Measurements from ENCODE around the gene OPRD1.

The OPRD1 gene

GRCh38 chr1:28893403-28894102 lies 81.6 kb downstream of the OPRD1 start:
- in situ Hi-C loops (cut with HindIII; ENCODE audit: low pct_ligation_motif_present, low pct_unique_long_range_greater_than_20kb, low sequenced_read_pairs): no loop called here
- DNase-seq: peak; percentile 20

- no peak for DNase-seq
- in situ Hi-C loops (cut with HindIII; ENCODE audit: low pct_ligation_motif_present, low pct_unique_long_range_greater_than_20kb, low sequenced_read_pairs): no loop called here
These were observed 82.8 kb downstream of the OPRD1 start for GRCh38 chr1:28894785-28895184.

DNA sequence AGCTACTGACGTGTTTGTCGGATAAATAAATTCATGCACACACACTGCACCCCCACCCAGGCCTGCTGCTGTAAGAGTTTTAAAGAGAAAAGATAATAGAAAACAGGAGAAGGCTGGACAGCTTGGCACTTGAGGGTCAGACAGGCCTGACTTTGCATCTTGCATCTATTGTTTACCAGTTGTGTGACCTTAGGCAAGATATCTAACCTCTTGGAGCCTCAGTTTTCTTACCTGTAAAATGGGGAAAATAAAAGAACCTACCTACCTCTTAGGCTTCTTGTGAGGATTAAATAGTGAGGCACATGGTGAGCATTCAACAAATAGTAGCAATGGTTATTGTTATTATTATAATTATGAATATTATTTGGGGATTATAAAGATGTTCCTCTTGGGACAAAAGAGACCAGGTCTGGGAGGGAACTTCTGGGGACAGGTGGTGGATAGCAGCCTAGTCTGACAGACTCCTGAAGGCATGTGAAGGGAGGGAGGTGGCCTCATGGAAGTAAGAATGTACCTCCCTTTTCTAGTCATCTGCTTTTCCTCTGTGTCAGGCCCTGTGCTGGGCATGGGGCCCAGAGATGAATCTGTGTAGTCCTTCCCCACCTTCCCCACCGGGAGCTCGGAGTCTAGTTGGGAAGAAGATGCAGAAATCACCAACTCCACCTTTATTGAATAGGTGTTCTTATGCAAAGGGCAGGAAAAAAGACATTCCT lies 84.1 kb downstream of the OPRD1 start:
- in situ Hi-C loops (cut with HindIII; ENCODE audit: low pct_ligation_motif_present, low pct_unique_long_range_greater_than_20kb, low sequenced_read_pairs): no loop called here
- no peak for DNase-seq

- no peak for DNase-seq
- in situ Hi-C loops (cut with HindIII; ENCODE audit: low pct_ligation_motif_present, low pct_unique_long_range_greater_than_20kb, low sequenced_read_pairs): no loop called here
These were observed 84.6 kb downstream of the OPRD1 start for GRCh38 chr1:28896609-28896986.

DNA sequence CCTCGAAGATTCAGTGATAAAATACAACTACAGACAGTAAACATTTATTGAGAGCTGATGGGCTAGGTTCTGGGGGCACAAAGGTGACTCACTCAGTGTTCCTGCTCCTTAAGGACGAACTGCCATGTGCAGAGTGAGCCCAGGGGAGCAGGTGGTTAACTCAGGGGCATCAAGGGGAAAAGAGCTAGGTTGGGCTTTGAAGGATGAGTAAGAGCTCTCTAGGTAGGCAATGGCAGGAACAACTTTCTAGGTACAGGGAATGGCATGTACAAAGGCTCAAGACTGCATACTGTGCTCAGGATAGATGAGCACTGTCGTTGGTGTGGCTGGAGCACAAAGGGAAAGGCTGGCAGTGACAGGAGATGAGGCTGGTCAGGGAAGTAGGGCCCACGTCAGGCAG lies 85.8 kb downstream of the OPRD1 start:
- no peak for DNase-seq
- in situ Hi-C loops (cut with HindIII; ENCODE audit: low pct_ligation_motif_present, low pct_unique_long_range_greater_than_20kb, low sequenced_read_pairs): no loop called here

DNA sequence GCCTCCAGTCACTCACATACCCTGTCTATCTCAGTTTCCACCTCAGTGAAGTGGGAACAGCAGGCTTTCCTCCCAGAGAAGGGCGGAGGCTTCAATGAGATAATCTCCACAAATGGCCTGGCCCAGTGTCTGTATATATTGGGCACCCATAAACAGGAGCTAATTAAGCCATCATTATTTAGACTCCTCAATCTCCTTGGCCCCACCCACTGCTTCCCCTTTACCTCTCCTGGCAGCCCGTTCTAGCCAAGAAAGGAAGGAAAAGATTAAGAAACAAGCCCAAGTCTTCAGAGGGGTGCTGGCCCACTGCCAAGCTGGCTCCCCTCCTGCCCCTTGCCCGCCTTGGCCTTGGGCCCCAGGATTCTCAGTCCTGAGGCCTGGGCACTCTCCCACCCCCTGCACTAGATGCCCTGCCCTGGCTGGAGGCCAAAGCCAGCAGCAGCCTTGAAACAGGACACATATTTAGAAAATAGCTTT lies 86.5 kb downstream of the OPRD1 start:
- in situ Hi-C loops (cut with HindIII; ENCODE audit: low pct_ligation_motif_present, low pct_unique_long_range_greater_than_20kb, low sequenced_read_pairs): no loop called here
- DNase-seq: no peak

DNA sequence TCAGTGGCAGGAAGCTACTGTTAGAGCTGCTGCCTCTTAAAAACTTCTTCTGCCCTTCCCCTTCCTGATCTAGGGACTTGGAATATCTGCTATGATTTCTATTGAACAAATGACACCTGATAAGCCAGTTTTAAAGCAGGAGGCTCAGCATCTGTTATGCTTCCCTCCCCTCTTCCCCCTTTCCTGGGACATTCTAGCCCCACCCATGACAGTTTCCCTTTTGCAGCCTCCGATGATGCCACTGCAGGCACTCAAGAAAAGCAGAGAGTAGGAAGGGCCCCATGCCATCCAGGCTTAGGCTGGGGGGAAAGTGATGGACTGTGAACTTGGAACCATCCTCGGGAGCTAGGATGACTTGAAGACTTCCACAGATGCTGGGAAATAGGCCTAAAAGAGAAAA lies 87.3 kb downstream of the OPRD1 start:
- in situ Hi-C loops (cut with HindIII; ENCODE audit: low pct_ligation_motif_present, low pct_unique_long_range_greater_than_20kb, low sequenced_read_pairs): no loop called here
- DNase-seq: no peak

GRCh38 chr1:28900562-28900961 lies 88.6 kb downstream of the OPRD1 start:
- DNase-seq: no peak
- in situ Hi-C loops (cut with HindIII; ENCODE audit: low pct_ligation_motif_present, low pct_unique_long_range_greater_than_20kb, low sequenced_read_pairs): no loop called here

DNA sequence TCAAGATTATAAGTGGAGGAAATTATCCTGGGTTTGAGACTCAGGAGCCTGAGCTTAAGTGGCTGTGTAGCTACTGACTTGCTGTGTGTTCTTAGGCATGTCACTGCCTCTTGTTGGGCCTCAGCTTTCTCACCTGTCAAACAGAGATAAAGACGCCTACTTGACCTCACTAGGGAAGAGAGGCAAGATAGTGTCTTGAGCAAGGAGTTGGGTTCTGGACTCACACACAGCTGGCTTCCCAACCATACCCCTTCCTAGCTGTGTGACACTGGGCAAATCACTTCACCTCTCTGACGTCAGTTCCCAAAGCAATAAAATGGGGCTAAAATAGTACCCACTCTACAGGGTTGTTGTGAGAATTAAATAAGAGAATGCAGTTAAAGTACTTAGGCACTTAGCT lies 90.8 kb downstream of the OPRD1 start:
- in situ Hi-C loops (cut with HindIII; ENCODE audit: low pct_ligation_motif_present, low pct_unique_long_range_greater_than_20kb, low sequenced_read_pairs): no loop called here

DNA sequence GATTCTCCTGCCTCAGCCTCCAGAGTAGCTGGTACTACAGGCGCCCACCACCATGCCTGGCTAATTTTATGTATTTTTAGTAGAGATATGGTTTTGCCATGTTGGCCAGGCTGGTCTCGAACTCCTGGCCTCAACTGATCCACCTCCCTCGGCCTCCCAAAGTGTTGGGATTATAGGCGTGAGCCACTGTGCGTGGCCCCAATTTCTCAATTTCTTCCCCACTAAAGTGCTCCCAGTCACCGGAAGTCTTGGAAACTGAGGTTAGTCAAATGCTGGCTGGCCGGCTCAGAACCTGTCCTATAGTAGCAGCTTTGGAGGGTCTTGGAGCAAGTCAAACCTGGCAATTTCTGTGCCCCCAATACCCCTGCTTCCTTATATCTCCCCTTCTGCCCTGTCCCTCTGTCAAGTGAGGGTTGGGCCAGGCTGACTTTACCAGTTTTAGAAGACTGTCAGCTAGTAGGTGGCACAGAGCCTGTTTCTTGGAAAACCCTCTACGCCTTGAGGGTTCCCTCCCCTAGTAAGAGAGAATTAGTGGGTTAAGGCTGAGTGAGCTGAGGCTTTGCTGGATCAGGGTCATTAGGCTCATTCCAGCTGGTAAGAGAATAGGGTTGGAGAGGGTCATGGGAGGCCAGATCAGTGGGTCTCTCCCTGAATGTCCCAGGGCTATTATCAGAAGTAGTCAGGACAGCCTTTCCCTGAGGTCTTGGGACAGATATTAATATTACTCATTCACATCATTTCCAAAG lies 94.1 kb downstream of the OPRD1 start:
- in situ Hi-C loops (cut with HindIII; ENCODE audit: low pct_ligation_motif_present, low pct_unique_long_range_greater_than_20kb, low sequenced_read_pairs): no loop called here
- DNase-seq: no peak

More for the DNA sequence above, 90.8 kb downstream of the OPRD1 start:
- DNase-seq: no peak

- DNase-seq: no peak
- in situ Hi-C loops (cut with HindIII; ENCODE audit: low pct_ligation_motif_present, low pct_unique_long_range_greater_than_20kb, low sequenced_read_pairs): no loop called here
These were observed 97.2 kb downstream of the OPRD1 start for GRCh38 chr1:28909198-28909597.

DNA sequence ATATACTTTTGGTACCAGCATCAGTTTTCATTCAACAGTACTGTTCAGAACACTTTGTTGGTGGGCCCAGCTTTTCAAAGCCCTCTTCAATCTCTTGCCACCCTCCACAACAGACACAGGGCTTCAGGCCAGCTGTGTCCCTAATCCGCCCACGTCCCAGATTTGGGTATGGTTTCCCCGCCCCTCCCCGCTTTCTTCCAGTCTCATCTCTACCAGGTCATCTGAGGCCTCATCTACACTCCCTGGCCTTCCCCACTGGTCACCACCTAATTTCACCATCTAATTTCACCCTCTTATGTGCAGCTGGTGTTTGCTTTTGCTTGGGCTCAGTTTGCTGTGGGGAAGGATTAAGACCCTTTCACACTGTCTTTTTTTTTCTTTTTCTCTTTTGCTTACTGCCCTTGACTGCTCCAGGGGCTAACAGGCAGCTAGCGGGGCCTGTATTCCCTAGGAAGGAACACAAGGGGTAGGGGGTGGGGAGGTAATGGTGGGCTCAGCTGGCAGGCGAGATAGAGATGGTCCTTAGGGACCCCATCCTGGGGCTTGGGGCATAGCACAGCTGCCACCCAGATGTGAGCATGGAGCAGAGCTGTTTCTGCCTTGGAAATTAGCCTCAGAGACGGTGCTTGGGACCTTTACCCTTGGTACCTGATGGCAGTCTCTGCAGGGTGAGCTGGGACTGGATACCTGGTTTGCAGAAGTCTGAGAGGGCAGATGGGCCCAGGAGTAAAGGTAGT lies 98.6 kb downstream of the OPRD1 start:
- DNase-seq: no peak

GRCh38 chr1:28913786-28914227 lies 101.8 kb downstream of the OPRD1 start:
- in situ Hi-C loops (cut with HindIII; ENCODE audit: low pct_ligation_motif_present, low pct_unique_long_range_greater_than_20kb, low sequenced_read_pairs): no loop called here
- no peak for DNase-seq

More for the DNA sequence above, 98.6 kb downstream of the OPRD1 start:
- in situ Hi-C loops (cut with HindIII; ENCODE audit: low pct_ligation_motif_present, low pct_unique_long_range_greater_than_20kb, low sequenced_read_pairs): no loop called here

- DNase-seq: peak; percentile 92
- in situ Hi-C loops (cut with HindIII; ENCODE audit: low pct_ligation_motif_present, low pct_unique_long_range_greater_than_20kb, low sequenced_read_pairs): no loop called here
These were observed 102.5 kb downstream of the OPRD1 start, which contains the start of gene EPB41 for GRCh38 chr1:28914228-28915030. Gene EPB41 (plus strand): TSS chr1:28914569. CDS start chr1:28987438, 72,869 bp downstream.

- in situ Hi-C loops (cut with HindIII; ENCODE audit: low pct_ligation_motif_present, low pct_unique_long_range_greater_than_20kb, low sequenced_read_pairs): no loop called here
- DNase-seq: peak; percentile 59
These were observed 103.3 kb downstream of the OPRD1 start for GRCh38 chr1:28915031-28915895.

GRCh38 chr1:28917757-28918118 lies 105.8 kb downstream of the OPRD1 start:
- DNase-seq: no peak
- in situ Hi-C loops (cut with HindIII; ENCODE audit: low pct_ligation_motif_present, low pct_unique_long_range_greater_than_20kb, low sequenced_read_pairs): no loop called here

Data from ACHN (cell line).